GM12891 (cell line): Measurements from ENCODE around the gene RPH3AL.
A peak's percentile ranks its signal among the peaks of the same experiment; 100 is the strongest.
"Not testable (repeated sequence)": the region's sequence is repeated elsewhere in the genome, so short reads cannot be mapped to it uniquely, and the experiment has no call there.

ENCODE experiments used
- DNase-seq: peaks from one replicate; pipeline ENCODE4 v3.0.0; 2011; ENCODE audit warnings: low spot score; ENCODE audit not compliant: insufficient read length
- FAIRE-seq: peaks from 2 replicates; lab custom pipeline; 2011; peaks lifted over from hg19 to GRCh38; lab: Jason Lieb, UNC
- PAX5 ChIP-seq: IDR thresholded peaks from 2 replicates; pipeline ENCODE4 v1.6.1; 2011; ENCODE audit warnings: low read length, moderate library complexity, mild to moderate bottlenecking; ENCODE audit not compliant: insufficient read depth, severe bottlenecking
- POLR2A ChIP-seq: IDR thresholded peaks from 2 replicates; pipeline ENCODE4 v1.6.1; 2011; ENCODE audit warnings: low read depth, low read length, control low read depth
- POLR2AphosphoS5 ChIP-seq: IDR thresholded peaks from 2 replicates; pipeline ENCODE4 v1.6.1; 2011; ENCODE audit warnings: low read depth, low read length, control low read depth
- POU2F2 ChIP-seq: IDR thresholded peaks from 2 replicates; pipeline ENCODE4 v1.6.1; 2011; ENCODE audit warnings: low read depth, mild to moderate bottlenecking, control low read depth, low read length, moderate library complexity
- SPI1 ChIP-seq: IDR thresholded peaks from 2 replicates; pipeline ENCODE4 v1.6.1; 2011; ENCODE audit warnings: low read depth, low read length, control low read depth
- TAF1 ChIP-seq: IDR thresholded peaks from 2 replicates; pipeline ENCODE4 v1.6.1; 2011; ENCODE audit warnings: low read depth, low read length, control low read depth

RPH3AL gene

DNA sequence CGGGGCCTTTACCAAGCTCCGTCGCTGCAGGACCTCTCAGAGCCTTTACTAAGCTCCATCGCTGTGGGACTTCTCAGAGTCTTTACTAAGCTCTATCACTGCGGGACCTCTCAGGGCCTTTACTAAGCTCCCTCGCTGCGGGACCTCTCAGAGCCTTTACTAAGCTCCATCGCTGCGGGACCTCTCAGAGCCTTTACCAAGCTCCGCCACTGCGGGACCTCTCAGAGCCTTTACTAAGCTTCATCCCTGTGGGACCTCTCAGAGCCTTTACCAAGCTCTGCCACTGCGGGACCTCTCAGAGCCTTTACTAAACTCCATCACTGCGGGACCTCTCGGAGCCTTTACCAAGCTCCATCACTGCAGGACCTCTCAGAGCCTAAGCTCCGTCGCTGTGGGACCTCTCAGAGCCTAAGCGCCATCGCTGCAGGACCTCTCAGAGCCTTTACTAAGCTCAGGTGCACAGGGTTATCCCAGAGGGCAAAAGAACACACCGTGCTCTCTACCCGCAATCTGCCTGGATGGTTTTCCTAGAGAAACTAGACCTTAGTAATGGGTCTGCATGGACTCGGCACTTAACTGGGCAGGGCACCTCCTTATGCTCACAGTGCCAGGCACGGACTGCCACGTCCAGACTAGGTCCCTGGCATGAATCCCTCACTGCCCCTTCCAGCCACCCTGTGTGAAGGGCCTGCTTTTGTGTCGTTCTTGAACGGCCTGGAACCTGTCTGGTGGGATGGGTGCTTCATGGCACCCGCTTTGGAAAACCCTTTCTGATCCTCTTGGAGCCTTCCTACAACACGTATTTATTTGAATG lies 101.9 kb downstream of the RPH3AL start:
- DNase-seq: no peak
- no peak for FAIRE-seq
- TF ChIP-seq POU2F2: no peak
- no peak for TF ChIP-seq PAX5
- no peak for TF ChIP-seq POLR2AphosphoS5
- TF ChIP-seq POLR2A: no peak
- no peak for TF ChIP-seq TAF1
- TF ChIP-seq SPI1: no peak

- no peak for FAIRE-seq
- DNase-seq: no peak
- TF ChIP-seq POLR2AphosphoS5: no peak
- TF ChIP-seq POLR2A: no peak
- no peak for TF ChIP-seq SPI1
- no peak for TF ChIP-seq PAX5
- TF ChIP-seq POU2F2: no peak
- no peak for TF ChIP-seq TAF1
Observed at GRCh38 chr17:249236-249993, 103.2 kb downstream of the RPH3AL start.

DNA sequence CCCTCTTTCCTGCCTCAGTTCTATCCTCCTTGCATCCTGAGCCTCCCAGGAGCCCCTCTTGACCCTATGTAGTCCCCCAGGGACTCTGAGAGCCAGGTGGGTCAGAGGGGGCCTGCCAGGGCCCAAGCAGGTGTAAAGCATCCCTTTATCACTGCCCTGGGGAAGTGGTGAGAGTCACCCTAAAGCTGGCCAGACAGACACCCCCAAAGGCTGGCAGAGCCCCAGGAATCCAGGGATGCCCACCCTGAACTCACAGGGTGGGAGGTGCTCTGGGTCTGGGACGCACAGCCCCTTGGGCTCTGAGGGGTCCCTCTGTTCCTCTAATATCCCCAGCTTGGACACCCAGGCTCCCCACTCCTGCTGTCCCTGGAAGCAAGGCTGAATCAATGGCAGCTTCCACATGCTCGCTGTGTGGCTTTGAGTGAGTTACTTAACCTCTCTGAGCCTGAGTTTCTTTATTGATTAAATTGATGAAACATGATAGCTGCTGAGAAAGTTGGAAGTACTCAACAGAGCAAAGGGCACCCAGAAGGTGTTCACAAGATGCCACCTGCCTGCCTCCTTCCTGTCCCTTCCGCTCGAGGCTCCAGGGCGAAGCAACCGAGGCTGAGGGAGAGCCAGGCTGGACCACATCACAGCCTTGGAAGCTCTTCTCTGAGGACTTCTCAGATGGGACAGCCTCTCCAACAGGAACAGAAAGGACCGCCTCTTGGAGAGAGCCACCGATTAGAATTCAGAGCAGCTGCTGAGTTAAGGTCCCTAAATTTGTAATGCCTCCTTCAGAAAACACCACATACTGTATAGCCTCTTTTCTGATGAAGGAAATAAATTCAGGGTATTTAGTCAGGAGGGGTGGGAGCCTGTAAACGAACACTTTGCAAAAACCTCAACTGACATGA lies 104.0 kb downstream of the RPH3AL start:
- FAIRE-seq (no peak), DNase-seq (no peak)
- TF ChIP-seq TAF1: no peak
- no peak for TF ChIP-seq POLR2AphosphoS5
- no peak for TF ChIP-seq POU2F2
- TF ChIP-seq SPI1: no peak

GRCh38 chr17:247767-248166 lies 104.8 kb downstream of the RPH3AL start:
- FAIRE-seq (no peak), DNase-seq (no peak)
- no peak for TF ChIP-seq POLR2AphosphoS5
- TF ChIP-seq POU2F2: no peak
- no peak for TF ChIP-seq TAF1
- TF ChIP-seq POLR2A: no peak
- TF ChIP-seq PAX5: no peak
- no peak for TF ChIP-seq SPI1

- no peak for FAIRE-seq
- DNase-seq: no peak
- TF ChIP-seq SPI1: no peak
Observed at GRCh38 chr17:246851-247421, 105.7 kb downstream of the RPH3AL start.

DNA sequence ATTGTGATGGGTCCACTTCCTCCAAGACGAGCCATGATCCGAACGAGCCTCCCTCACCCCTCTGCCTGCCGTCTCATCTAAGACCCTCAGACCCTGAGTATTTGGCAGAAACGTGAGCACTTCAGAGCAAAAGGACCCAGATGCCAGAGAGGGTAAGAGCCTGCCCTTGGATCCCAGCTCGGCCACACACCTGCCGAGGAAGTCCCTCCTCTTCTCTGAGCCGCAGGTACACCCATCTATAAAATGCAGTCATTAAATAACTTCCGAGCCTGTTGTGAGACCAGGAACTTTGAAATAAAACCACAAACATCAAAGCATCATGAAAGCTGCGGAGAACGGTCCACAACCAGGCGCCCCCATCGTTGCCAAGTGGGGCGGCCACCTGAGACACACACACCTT lies 106.4 kb downstream of the RPH3AL start:
- FAIRE-seq (no peak), DNase-seq (no peak)
- TF ChIP-seq SPI1 (no peak), PAX5 (no peak), POU2F2 (no peak), POLR2A (no peak), TAF1 (no peak), POLR2AphosphoS5 (no peak)

GRCh38 chr17:245611-246010 lies 107.0 kb downstream of the RPH3AL start:
- TF ChIP-seq TAF1 (no peak), PAX5 (no peak), POU2F2 (no peak), POLR2AphosphoS5 (no peak), POLR2A (no peak), SPI1 (no peak)

GRCh38 chr17:245020-245419 lies 107.6 kb downstream of the RPH3AL start:
- FAIRE-seq (peak; percentile 59), DNase-seq (no peak)
- TF ChIP-seq POLR2AphosphoS5 (no peak), POLR2A (no peak), PAX5 (no peak), POU2F2 (no peak), SPI1 (no peak), TAF1 (no peak)

More at GRCh38 chr17:245611-246010, 107.0 kb downstream of the RPH3AL start:
- DNase-seq (no peak), FAIRE-seq (no peak)

DNA sequence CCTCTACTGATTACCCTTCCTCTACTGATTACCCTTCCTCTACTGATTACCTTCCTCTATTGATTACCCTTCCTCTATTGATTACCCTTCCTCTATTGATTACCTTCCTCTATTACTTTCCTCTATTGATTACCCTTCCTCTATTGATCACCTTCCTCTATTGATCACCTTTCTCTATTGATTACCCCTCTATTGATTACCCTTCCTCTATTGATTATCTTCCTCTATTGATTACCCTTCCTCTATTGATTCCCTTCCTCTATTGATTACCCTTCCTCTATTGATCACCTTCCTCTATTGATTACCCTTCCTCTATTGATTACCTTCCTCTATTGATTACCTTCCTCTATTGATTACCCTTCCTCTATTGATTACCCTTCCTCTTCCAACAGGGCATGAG lies 108.7 kb downstream of the RPH3AL start:
- FAIRE-seq: not testable (repeated sequence)

More for the DNA sequence above, 108.7 kb downstream of the RPH3AL start:
- DNase-seq: not testable (repeated sequence)
